Cardiac muscle cell (in vitro differentiated cells and primary cell): ENCODE data around the gene SMCO2. TPM values are rescaled to one million over a fixed set of nuclear protein-coding genes. Genes with fewer than 3 reads are reported as not detected.

Experiments
- DNase-seq, 2 donors: peaks; one replicate each; pipeline versions ENCODE4 v3.0.0 to v3.0.0-alpha.2; 2010 to 2017; ENCODE audit warnings: low read depth in 1 of 2, low spot score in 1 of 2
- H3K27ac ChIP-seq: fragments of 200-600 bp; sonication (generic); 2 replicates; pipeline ENCODE4 v1.5.1; 2016
- H3K27me3 ChIP-seq: fragments of 200-600 bp; sonication (generic); 2 replicates; pipeline ENCODE4 v1.6.0; 2016; ENCODE audit warnings: control low read depth
- H3K36me3 ChIP-seq: fragments of 200-600 bp; sonication (generic); 2 replicates; pipeline ENCODE4 v1.5.1; 2016; ENCODE audit warnings: control low read depth
- H3K4me1 ChIP-seq: fragments of 200-600 bp; sonication (generic); 2 replicates; pipeline ENCODE4 v1.8.1; 2017; ENCODE audit warnings: low read depth, mild to moderate bottlenecking, mixed run types
- H3K4me3 ChIP-seq: fragments of 200-600 bp; sonication (generic); 2 replicates; pipeline ENCODE4 v1.5.1; 2016; ENCODE audit warnings: mild to moderate bottlenecking
- H3K9me3 ChIP-seq: fragments of 200-600 bp; sonication (generic); 2 replicates; pipeline ENCODE4 v1.5.1; 2017; ENCODE audit warnings: low read depth, mild to moderate bottlenecking, control low read depth
- polyA plus RNA-seq: library from polyadenylated mRNA; unstranded; fragments of >200 nt; fragmentation: Nextera tagmentation; extraction: Ambion mirVana; gene quantifications from 2 replicates; pipeline ENCODE4 v1.2.1, GENCODE V29; 2016
- total RNA-seq: library from RNA; depleted of rRNA; stranded (reverse); fragments of >200 nt; gene quantifications from 2 replicates; pipeline ENCODE4 v1.2.3, GENCODE V29; 2016
- TF ChIP-seq, protein P1 (sequence below): IDR thresholded peaks from 2 replicates; pipeline ENCODE4 v1.5.1; 2012; ENCODE audit warnings: low read depth, mild to moderate bottlenecking, low read length

The SMCO2 gene
- total RNA-seq (not detected in 2 replicates), polyA plus RNA-seq (not detected in 2 replicates)

DNA sequence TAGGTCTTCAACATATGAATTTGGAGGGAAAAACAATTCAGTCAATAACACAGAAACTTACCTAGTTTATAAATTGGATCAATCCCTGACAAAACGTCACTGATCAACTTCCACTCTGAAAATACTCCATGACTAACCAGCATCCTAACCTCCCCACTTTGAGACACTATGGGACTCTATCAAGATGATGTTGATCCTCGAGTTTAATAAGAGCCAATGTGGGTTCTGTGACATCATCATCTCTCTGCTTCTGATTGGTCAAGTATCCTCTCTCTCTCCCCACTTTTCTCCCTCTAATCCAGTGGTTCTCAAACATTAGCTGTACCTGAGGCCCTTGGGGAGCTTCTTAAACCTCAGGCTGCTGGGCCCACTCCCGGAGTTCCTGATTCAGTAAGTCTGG lies at the start of gene SMCO2:
SMCO2 (plus strand) TSS at position 301 of the 400 bp plus-strand sequence. CDS start 23,896 bp downstream, outside the sequence.
- Histone ChIP-seq H3K36me3 (no peaks in the 10 kb centered on the region), H3K4me1 (no peaks in the 10 kb centered on the region), H3K27me3 (no peaks in the 10 kb centered on the region), H3K27ac (no peak within 1 kb of the TSS), H3K4me3 (no peak within 1 kb of the TSS), H3K9me3 (no peaks in the 10 kb centered on the region)
- TF ChIP-seq, protein P1, sequence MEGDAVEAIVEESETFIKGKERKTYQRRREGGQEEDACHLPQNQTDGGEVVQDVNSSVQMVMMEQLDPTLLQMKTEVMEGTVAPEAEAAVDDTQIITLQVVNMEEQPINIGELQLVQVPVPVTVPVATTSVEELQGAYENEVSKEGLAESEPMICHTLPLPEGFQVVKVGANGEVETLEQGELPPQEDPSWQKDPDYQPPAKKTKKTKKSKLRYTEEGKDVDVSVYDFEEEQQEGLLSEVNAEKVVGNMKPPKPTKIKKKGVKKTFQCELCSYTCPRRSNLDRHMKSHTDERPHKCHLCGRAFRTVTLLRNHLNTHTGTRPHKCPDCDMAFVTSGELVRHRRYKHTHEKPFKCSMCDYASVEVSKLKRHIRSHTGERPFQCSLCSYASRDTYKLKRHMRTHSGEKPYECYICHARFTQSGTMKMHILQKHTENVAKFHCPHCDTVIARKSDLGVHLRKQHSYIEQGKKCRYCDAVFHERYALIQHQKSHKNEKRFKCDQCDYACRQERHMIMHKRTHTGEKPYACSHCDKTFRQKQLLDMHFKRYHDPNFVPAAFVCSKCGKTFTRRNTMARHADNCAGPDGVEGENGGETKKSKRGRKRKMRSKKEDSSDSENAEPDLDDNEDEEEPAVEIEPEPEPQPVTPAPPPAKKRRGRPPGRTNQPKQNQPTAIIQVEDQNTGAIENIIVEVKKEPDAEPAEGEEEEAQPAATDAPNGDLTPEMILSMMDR, result no peak
- DNase-seq, result no peak

DNA sequence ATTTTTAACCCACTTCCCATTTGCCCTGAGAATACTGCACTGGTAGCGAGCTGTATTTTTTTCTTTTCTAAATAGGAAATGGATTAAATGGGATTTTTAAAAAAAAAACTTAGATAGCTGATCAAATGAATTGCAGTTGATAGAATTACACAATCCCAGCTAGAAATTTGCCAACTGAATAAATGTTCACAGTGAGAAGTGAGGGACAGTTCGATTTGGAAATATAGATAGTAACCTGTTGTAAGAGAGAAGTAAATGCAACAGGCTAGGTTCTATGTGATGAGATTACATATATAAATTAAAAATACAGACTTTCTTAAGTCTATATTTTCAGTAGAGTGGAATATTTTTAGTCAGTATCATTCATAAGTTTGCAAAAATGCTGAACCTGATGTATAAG lies 48.1 kb upstream of the SMCO2 start:
- no peaks in the 10 kb centered on the region for H3K9me3 ChIP-seq
- H3K4me3 ChIP-seq, result no peak overlapping the region
- H3K27me3 ChIP-seq, result no peaks in the 10 kb centered on the region
- H3K27ac ChIP-seq, result no peak overlapping the region
- H3K36me3 ChIP-seq, result no peaks in the 10 kb centered on the region
- TF ChIP-seq, protein P1, result no peak
- no peaks in the 10 kb centered on the region for H3K4me1 ChIP-seq
- DNase-seq, result no peak

DNA sequence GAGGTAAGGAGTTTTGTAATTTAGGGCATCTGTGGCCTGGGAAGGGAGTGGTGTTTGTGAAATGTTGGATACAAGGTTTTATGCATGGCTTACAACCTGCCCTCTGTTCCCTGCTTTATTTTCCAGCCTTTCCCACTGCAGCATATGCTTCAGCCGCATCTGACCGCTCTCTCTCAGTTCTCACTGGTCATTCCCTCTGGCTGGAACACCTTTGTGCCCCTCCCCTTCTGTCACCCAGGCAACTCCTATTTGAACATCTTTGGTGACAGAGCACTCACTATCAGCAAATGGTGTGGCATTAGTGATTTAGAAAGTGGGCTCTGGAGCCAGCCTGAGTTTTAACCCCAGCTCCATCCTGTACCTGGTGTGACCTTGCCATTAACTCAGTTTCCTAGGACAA lies 47.5 kb upstream of the SMCO2 start:
- Histone ChIP-seq H3K4me3 (no peak overlapping the region), H3K27ac (no peak overlapping the region), H3K9me3 (no peaks in the 10 kb centered on the region), H3K27me3 (no peaks in the 10 kb centered on the region), H3K4me1 (no peaks in the 10 kb centered on the region), H3K36me3 (no peaks in the 10 kb centered on the region)
- no peak for DNase-seq
- TF ChIP-seq, protein P1, result no peak

DNA sequence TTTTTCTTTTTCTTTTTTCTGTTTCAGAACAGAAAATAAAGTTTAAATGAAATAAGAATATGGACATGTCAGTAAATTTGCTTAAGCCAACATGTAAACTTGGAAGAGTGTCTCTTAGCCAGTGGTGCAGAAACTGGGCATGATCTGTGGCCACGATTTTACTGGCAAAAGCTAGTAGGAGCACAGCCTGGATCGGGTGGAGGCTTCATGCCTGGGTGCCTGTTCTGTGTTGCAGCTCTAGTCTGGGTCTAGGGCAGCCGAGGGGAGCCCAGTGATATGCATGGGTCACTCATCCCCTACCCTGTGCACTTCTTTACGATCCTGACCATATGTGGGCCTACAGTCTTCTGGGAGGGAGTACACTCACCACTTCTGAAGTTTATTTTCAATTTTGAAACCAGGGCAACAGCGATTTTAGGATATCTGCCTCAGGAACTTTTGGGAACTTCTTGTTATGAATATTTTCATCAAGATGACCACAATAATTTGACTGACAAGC lies 45.6 kb upstream of the SMCO2 start:
- H3K9me3 ChIP-seq, result no peaks in the 10 kb centered on the region
- no peak for DNase-seq
- no peaks in the 10 kb centered on the region for H3K4me1 ChIP-seq
- H3K27ac ChIP-seq, result no peak overlapping the region
- H3K4me3 ChIP-seq, result no peak overlapping the region
- H3K36me3 ChIP-seq, result no peaks in the 10 kb centered on the region
- no peaks in the 10 kb centered on the region for H3K27me3 ChIP-seq
- TF ChIP-seq, protein P1, result no peak

DNA sequence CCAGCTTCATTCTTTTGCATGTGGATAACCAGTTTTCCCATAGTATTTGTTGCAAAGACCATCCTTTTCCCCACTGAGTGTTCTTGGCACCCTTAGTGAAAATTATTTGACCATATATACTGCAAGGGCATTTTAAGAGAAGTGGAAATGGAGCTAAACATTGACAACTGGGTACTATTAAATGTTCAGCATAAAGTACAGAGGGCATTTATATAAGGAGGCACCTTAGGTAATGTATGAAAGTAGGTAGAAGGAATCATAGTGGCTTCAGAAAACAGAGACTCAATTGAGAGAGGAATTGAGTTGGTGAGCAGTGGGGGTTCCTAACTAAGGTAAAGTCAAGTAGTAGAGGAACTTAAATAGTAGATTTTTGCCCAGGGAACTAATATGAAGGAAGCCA lies 34.5 kb upstream of the SMCO2 start:
- no peak for DNase-seq
- Histone ChIP-seq H3K9me3 (no peaks in the 10 kb centered on the region), H3K27me3 (no peaks in the 10 kb centered on the region), H3K4me1 (no peaks in the 10 kb centered on the region), H3K36me3 (no peaks in the 10 kb centered on the region), H3K27ac (no peak overlapping the region), H3K4me3 (no peak overlapping the region)
- TF ChIP-seq, protein P1, result no peak

DNA sequence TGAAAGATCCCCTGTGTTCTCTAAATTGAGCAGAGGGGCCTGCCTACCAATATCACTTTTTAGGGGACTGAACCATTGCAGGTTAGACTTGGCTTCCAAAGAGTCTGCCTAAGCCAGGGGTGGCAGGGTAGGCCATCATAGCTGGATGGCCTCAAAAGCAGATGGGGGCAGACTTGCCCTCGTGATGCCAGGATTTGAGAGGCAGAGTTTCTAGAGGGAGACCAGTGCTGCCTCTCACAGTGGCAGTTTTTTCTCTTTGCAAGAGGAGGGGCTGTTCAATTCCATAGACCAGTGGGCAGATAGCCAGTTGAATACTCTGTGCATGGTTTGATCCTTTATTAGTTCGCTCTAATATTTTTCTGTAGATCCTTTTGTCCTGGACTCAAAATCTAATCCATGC lies 23.8 kb upstream of the SMCO2 start:
- Histone ChIP-seq H3K36me3 (no peaks in the 10 kb centered on the region), H3K9me3 (no peaks in the 10 kb centered on the region), H3K27me3 (no peaks in the 10 kb centered on the region), H3K4me1 (no peaks in the 10 kb centered on the region), H3K4me3 (no peak overlapping the region), H3K27ac (no peak overlapping the region)
- DNase-seq, result no peak
- TF ChIP-seq, protein P1, result no peak
